NCI-H82 treated with DMSO at 0.1 percent for 48 hours (cell line): ENCODE data around the gene CFAP298.
A peak's percentile ranks its signal among the peaks of the same experiment; 100 is the strongest.

Experiments
- DNase-seq: peaks from one replicate; lab custom pipeline; 2025; ENCODE audit not compliant: unreplicated experiment; lab: John Stamatoyannopoulos, UW

The CFAP298 gene

GRCh38 chr21:32599526-32599925 lies 12.7 kb downstream of the CFAP298 start:
- no peak for DNase-seq

GRCh38 chr21:32599091-32599490 lies 13.1 kb downstream of the CFAP298 start:
- no peak for DNase-seq

- no peak for DNase-seq
Measured at GRCh38 chr21:32597205-32597604, 15.0 kb downstream of the CFAP298 start.

- DNase-seq, result no peak
Measured at GRCh38 chr21:32595431-32595830, 16.7 kb downstream of the CFAP298 start.

GRCh38 chr21:32593690-32594089 lies 18.5 kb downstream of the CFAP298 start:
- no peak for DNase-seq

GRCh38 chr21:32592929-32593502 lies 19.2 kb downstream of the CFAP298 start:
- no peak for DNase-seq

GRCh38 chr21:32590130-32590529 lies 22.0 kb downstream of the CFAP298 start:
- no peak for DNase-seq

- DNase-seq, result no peak
Measured at GRCh38 chr21:32587651-32588050, 24.5 kb downstream of the CFAP298 start.

GRCh38 chr21:32587120-32587519 lies 25.1 kb downstream of the CFAP298 start:
- DNase-seq, result no peak

- no peak for DNase-seq
Measured at GRCh38 chr21:32585970-32586369, 26.2 kb downstream of the CFAP298 start.

- no peak for DNase-seq
Measured at GRCh38 chr21:32585042-32585710, 27.0 kb downstream of the CFAP298 start, which contains the start of gene TCP10L. Gene TCP10L, minus strand, starts transcription at chr21:32585523. Its CDS starts 1,219 bp downstream, at chr21:32584304.

GRCh38 chr21:32584472-32584871 lies 27.7 kb downstream of the CFAP298 start:
- no peak for DNase-seq

- no peak for DNase-seq
Measured at GRCh38 chr21:32581732-32582131, 30.4 kb downstream of the CFAP298 start.

GRCh38 chr21:32580949-32581348 lies 31.2 kb downstream of the CFAP298 start:
- DNase-seq, result no peak

- DNase-seq, result no peak
Measured at GRCh38 chr21:32578107-32578691, 34.0 kb downstream of the CFAP298 start.

GRCh38 chr21:32576011-32576410 lies 36.2 kb downstream of the CFAP298 start:
- no peak for DNase-seq

- no peak for DNase-seq
Measured at GRCh38 chr21:32574946-32575925, 36.9 kb downstream of the CFAP298 start.

- DNase-seq, result peak; percentile 28
Measured at GRCh38 chr21:32572574-32573420, 39.4 kb downstream of the CFAP298 start.

GRCh38 chr21:32570456-32570855 lies 41.7 kb downstream of the CFAP298 start:
- DNase-seq, result no peak
